ENCODE results near the gene CNDP2.

DNA sequence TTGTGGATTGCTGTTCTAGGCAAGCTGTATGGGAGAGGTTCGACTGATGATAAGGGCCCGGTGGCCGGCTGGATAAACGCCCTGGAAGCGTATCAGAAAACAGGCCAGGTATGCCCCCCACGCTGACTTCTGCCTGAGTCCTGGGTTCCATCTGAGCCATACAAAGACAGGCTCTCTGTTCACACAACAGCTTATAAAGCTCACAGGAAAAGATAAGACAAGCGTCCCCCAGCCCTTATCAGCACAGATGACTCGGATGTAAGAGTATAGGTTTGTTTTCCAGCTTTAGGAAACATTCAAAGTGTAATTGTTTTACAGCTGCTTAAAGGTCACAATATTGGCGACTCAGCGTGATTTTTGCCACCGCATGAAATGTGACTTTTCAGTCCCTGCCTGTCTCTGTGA lies 12.7 kb downstream of the CNDP2 start:
- TF ChIP-seq, protein P1, sequence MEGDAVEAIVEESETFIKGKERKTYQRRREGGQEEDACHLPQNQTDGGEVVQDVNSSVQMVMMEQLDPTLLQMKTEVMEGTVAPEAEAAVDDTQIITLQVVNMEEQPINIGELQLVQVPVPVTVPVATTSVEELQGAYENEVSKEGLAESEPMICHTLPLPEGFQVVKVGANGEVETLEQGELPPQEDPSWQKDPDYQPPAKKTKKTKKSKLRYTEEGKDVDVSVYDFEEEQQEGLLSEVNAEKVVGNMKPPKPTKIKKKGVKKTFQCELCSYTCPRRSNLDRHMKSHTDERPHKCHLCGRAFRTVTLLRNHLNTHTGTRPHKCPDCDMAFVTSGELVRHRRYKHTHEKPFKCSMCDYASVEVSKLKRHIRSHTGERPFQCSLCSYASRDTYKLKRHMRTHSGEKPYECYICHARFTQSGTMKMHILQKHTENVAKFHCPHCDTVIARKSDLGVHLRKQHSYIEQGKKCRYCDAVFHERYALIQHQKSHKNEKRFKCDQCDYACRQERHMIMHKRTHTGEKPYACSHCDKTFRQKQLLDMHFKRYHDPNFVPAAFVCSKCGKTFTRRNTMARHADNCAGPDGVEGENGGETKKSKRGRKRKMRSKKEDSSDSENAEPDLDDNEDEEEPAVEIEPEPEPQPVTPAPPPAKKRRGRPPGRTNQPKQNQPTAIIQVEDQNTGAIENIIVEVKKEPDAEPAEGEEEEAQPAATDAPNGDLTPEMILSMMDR (IDR thresholded peaks at IDR 0.05 in 4 of 5, conservative IDR thresholded peaks at IDR 0.05 in 1 of 5), result no peak
- TF ChIP-seq POLR2A (IDR thresholded peaks at IDR 0.05), result no peak
